GM19395 (cell line): ENCODE results near the gene ACR.
"Not testable (repeated sequence)": the region's sequence is repeated elsewhere in the genome, so short reads cannot be mapped to it uniquely, and the experiment has no call there.

Source experiments
- ATAC-seq: cut with Tn5 transposase; IDR thresholded peaks from one replicate; pipeline ENCODE4 v1.9.1; 2021; ENCODE audit warnings: mild to moderate bottlenecking, moderate library complexity; ENCODE audit not compliant: unreplicated experiment

The ACR gene

GRCh38 chr22:50761829-50762228 is 23.8 kb downstream of the ACR start:
- not testable (repeated sequence) for ATAC-seq

GRCh38 chr22:50764288-50764687 is 26.3 kb downstream of the ACR start:
- not testable (repeated sequence) for ATAC-seq

- ATAC-seq = not testable (repeated sequence)
Observed at GRCh38 chr22:50775132-50775531, 37.1 kb downstream of the ACR start.

- ATAC-seq = not testable (repeated sequence)
Observed at GRCh38 chr22:50777631-50778030, 39.6 kb downstream of the ACR start.

GRCh38 chr22:50780244-50780643 is 42.2 kb downstream of the ACR start:
- ATAC-seq = not testable (repeated sequence)

GRCh38 chr22:50782253-50782652 is 44.2 kb downstream of the ACR start:
- ATAC-seq = not testable (repeated sequence)

GRCh38 chr22:50783033-50783879 is 45.3 kb downstream of the ACR start, which contains the start of gene RABL2B:
TSS of gene RABL2B (minus strand) at chr22:50783636. CDS start at chr22:50782294, 1,342 bp downstream.
- peak; percentile 91 for ATAC-seq

- ATAC-seq = peak; percentile 29
Observed at GRCh38 chr22:50783880-50784276, 45.9 kb downstream of the ACR start.

GRCh38 chr22:50785289-50785688 is 47.3 kb downstream of the ACR start:
- not testable (repeated sequence) for ATAC-seq

- not testable (repeated sequence) for ATAC-seq
Observed at GRCh38 chr22:50786936-50787335, 48.9 kb downstream of the ACR start.
